K562 (cell line): ENCODE measurements around the gene CHD3. TPM values are rescaled to one million over a fixed set of nuclear protein-coding genes. Genes with fewer than 3 reads are reported as not detected.

ENCODE experiments used
- ATAC-seq: fragments of 200-7000 bp; cut with Tn5 transposase; 3 replicates; pipeline ENCODE4 v1.9.1; 2020; ENCODE audit warnings: moderate library complexity
- BruUV-seq: library from RNA; stranded (reverse); fragments of 400-500 nt; replicated peaks from 2 replicates; lab custom pipeline; 2021; lab: Mats Ljungman, UMichigan
- CTCF ChIA-PET: fragments of 300-600 bp; formaldehyde crosslinking; extraction: SDS; loops from one replicate; lab custom pipeline; 2021; ENCODE audit warnings: low intra/inter-chr PET ratio; lab: Yijun Ruan, JAX
- POLR2A ChIA-PET: fragments of 300-600, 350-650 bp; sonication (Branson Sonifier 250); formaldehyde crosslinking; extraction: SDS; loops from one replicate; lab custom pipeline; 2021; ENCODE audit warnings: antibody characterized with exemption, inconsistent platforms; lab: Yijun Ruan, JAX
- DNase-seq, 4 experiments: peaks; one replicate each; pipeline versions ENCODE4 v3.0.0 to v3.0.0-alpha.2; 2011 to 2018; ENCODE audit warnings: low spot score in 3 of 4, mixed read lengths in 3 of 4; ENCODE audit errors: extremely low read depth in 1 of 4
- FAIRE-seq: peaks from 2 replicates; lab custom pipeline; 2011; peaks lifted over from hg19 to GRCh38; lab: Jason Lieb, UNC
- H2AFZ ChIP-seq: 2 replicates; pipeline ENCODE4 v1.6.0; 2011; ENCODE audit warnings: low read depth, low read length, control low read depth, inconsistent platforms
- H3K27ac ChIP-seq: fragments of 200-600 bp; 3 replicates; pipeline ENCODE4 v1.8.0; 2011; ENCODE audit warnings: low read depth, mild to moderate bottlenecking, control low read depth, inconsistent platforms, low read length, moderate library complexity, mixed read lengths; ENCODE audit errors: extremely low read depth
- H3K27me3 ChIP-seq, 2 experiments: fragments of 300-600 bp in 1 of 2; 2 replicates in 1 of 2; 3 replicates in 1 of 2; pipeline versions ENCODE4 v1.6.0 to v1.8.0; 2011; ENCODE audit warnings: inconsistent platforms in 2 of 2, low read length in 2 of 2, mild to moderate bottlenecking in 1 of 2, mixed read lengths in 1 of 2, moderate library complexity in 1 of 2; ENCODE audit not compliant: control insufficient read depth in 2 of 2, insufficient read depth in 2 of 2
- H3K36me3 ChIP-seq: fragments of 300-600 bp; 3 replicates; pipeline ENCODE4 v1.8.0; 2011; ENCODE audit warnings: mild to moderate bottlenecking, low read length, inconsistent platforms; ENCODE audit not compliant: control insufficient read depth, insufficient read depth
- H3K4me1 ChIP-seq, 2 experiments: fragments of 200-600 bp in 1 of 2; replicated peaks in 1 of 2; 2 replicates in 1 of 2; 3 replicates in 1 of 2; pipeline versions ENCODE4 v1.5.1 to v1.8.0; 2011; ENCODE audit warnings: inconsistent platforms in 2 of 2, low read length in 2 of 2, mild to moderate bottlenecking in 1 of 2, mixed read lengths in 1 of 2, moderate library complexity in 1 of 2; ENCODE audit not compliant: control insufficient read depth in 2 of 2, insufficient read depth in 2 of 2
- H3K4me2 ChIP-seq: 2 replicates; pipeline ENCODE4 v1.6.1; 2011; ENCODE audit warnings: low read length, control low read depth, inconsistent platforms, mixed read lengths; ENCODE audit not compliant: insufficient read depth
- H3K4me3 ChIP-seq: fragments of 200-600 bp; sonication (generic), shearing (Covaris generic); 2 replicates; pipeline ENCODE4 v1.5.1; 2016; ENCODE audit warnings: control low read depth, inconsistent platforms
- H3K79me2 ChIP-seq: fragments of 200-600 bp; 3 replicates; pipeline ENCODE4 v1.8.0; 2011; ENCODE audit warnings: low read length, inconsistent platforms; ENCODE audit not compliant: control insufficient read depth, insufficient read depth
- H3K9ac ChIP-seq, 2 experiments: 2 replicates each; pipeline versions ENCODE4 v1.6.0 to v1.6.1; 2011; ENCODE audit warnings: low read depth in 2 of 2, low read length in 2 of 2, control low read depth in 1 of 2, inconsistent platforms in 1 of 2, mild to moderate bottlenecking in 1 of 2, mixed read lengths in 1 of 2; ENCODE audit not compliant: insufficient read depth in 1 of 2
- H3K9me1 ChIP-seq: one replicate; pipeline ENCODE4 v1.6.0; 2011; ENCODE audit warnings: inconsistent platforms, mild to moderate bottlenecking, low read length, moderate library complexity; ENCODE audit not compliant: control insufficient read depth, insufficient read depth
- H3K9me3 ChIP-seq: replicated peaks from 2 replicates; pipeline ENCODE4 v1.5.1; 2011; ENCODE audit warnings: low read depth, low read length, inconsistent platforms; ENCODE audit not compliant: control insufficient read depth, insufficient read depth
- H4K20me1 ChIP-seq: replicated peaks from 2 replicates; pipeline ENCODE4 v1.6.1; 2011; ENCODE audit warnings: low read length, inconsistent platforms, mixed read lengths; ENCODE audit not compliant: control insufficient read depth, insufficient read depth
- ETV5 ChIP-seq: sonication (generic); formaldehyde crosslinking; IDR thresholded peaks from 2 replicates; pipeline ENCODE4 v1.4.0; 2020; ENCODE audit warnings: low read depth, mild to moderate bottlenecking, missing genetic modification reagents
- HDAC6 ChIP-seq: IDR thresholded peaks from 2 replicates; pipeline ENCODE4 v1.6.1; 2012; ENCODE audit warnings: low read depth, mild to moderate bottlenecking, control low read depth, inconsistent platforms, low read length, moderate library complexity
- JUNB ChIP-seq: fragments of 450-650 bp; formaldehyde crosslinking; conservative IDR thresholded peaks from 2 replicates; pipeline ENCODE4 v1.4.0; 2020; ENCODE audit warnings: mild to moderate bottlenecking
- KDM1A ChIP-seq, 2 experiments: fragments of 450-650 bp; IDR thresholded peaks; 2 replicates each; pipeline ENCODE4 v1.6.1; 2016; ENCODE audit warnings: mild to moderate bottlenecking in 2 of 2
- MAZ ChIP-seq, 2 experiments: fragments of 450-650 bp in 1 of 2; sonication (generic) in 1 of 2; formaldehyde crosslinking; IDR thresholded peaks in 1 of 2; conservative IDR thresholded peaks in 1 of 2; 2 replicates each; pipeline versions ENCODE4 v1.4.0 to v1.5.0; 2020; ENCODE audit warnings: mild to moderate bottlenecking in 1 of 2, missing genetic modification reagents in 1 of 2
- NFYB ChIP-seq: IDR thresholded peaks from 2 replicates; pipeline ENCODE4 v1.6.1; 2011; ENCODE audit warnings: mild to moderate bottlenecking, moderate library complexity; ENCODE audit not compliant: insufficient read length; ENCODE audit errors: extremely low read depth
- PCBP1 ChIP-seq: fragments of 200-400 bp; formaldehyde crosslinking; IDR thresholded peaks from 2 replicates; pipeline ENCODE4 v1.6.1; 2018; ENCODE audit warnings: mild to moderate bottlenecking, low read depth, low read length; ENCODE audit not compliant: poor library complexity, severe bottlenecking
- POLR2G ChIP-seq: fragments of 200-400 bp; formaldehyde crosslinking; IDR thresholded peaks from 2 replicates; pipeline ENCODE4 v1.6.1; 2017; ENCODE audit warnings: low read depth, mild to moderate bottlenecking, antibody characterized with exemption, low read length, moderate library complexity
- RBBP5 ChIP-seq: fragments of 200-600 bp; sonication (generic); IDR thresholded peaks from 2 replicates; pipeline ENCODE4 v1.6.1; 2012; ENCODE audit warnings: borderline replicate concordance, mild to moderate bottlenecking, low read length, control low read depth, inconsistent platforms; ENCODE audit not compliant: insufficient read depth, poor library complexity, severe bottlenecking
- RBFOX2 ChIP-seq: fragments of 200-400 bp; formaldehyde crosslinking; IDR thresholded peaks from 2 replicates; pipeline ENCODE4 v1.6.1; 2017; ENCODE audit warnings: low read depth, mild to moderate bottlenecking, low read length, moderate library complexity
- RBM25 ChIP-seq: fragments of 200-400 bp; formaldehyde crosslinking; IDR thresholded peaks from 2 replicates; pipeline ENCODE4 v1.6.1; 2018; ENCODE audit warnings: low read length, low read depth, moderate library complexity; ENCODE audit not compliant: severe bottlenecking
- SIN3A ChIP-seq, 2 experiments: fragments of 150-350 bp in 1 of 2; IDR thresholded peaks; 2 replicates each; pipeline ENCODE4 v1.6.1; 2011 to 2016; ENCODE audit warnings: borderline replicate concordance in 2 of 2, low read depth in 2 of 2, low read length in 2 of 2, mild to moderate bottlenecking in 2 of 2, moderate library complexity in 2 of 2; ENCODE audit not compliant: control insufficient read depth in 1 of 2
- SP1 ChIP-seq: sonication (generic); formaldehyde crosslinking; IDR thresholded peaks from 2 replicates; pipeline ENCODE4 v1.8.1; 2022; ENCODE audit warnings: mild to moderate bottlenecking, missing genetic modification reagents
- SUPT5H ChIP-seq: fragments of 450-650 bp; IDR thresholded peaks from 2 replicates; pipeline ENCODE4 v1.6.1; 2016
- TEAD1 ChIP-seq, 2 experiments: fragments of 450-650 bp in 1 of 2; sonication (generic) in 1 of 2; formaldehyde crosslinking; IDR thresholded peaks; 2 replicates each; pipeline versions ENCODE4 v1.4.0 to v1.8.0; 2020 to 2022; ENCODE audit warnings: mild to moderate bottlenecking in 2 of 2, missing genetic modification reagents in 1 of 2
- ZBTB7A ChIP-seq: IDR thresholded peaks from 2 replicates; pipeline ENCODE4 v1.6.1; 2011; ENCODE audit warnings: low read depth, mild to moderate bottlenecking, low read length, moderate library complexity, borderline replicate concordance; ENCODE audit not compliant: control insufficient read depth
- WGBS: fragments of 100-300 bp; shearing (Covaris generic); methylation state at CpG from one replicate; pipeline ENCODE4 v1.1.6; 2016; ENCODE audit warnings: low coverage, mixed read lengths; ENCODE audit not compliant: insufficient coverage; ENCODE audit errors: missing lambda C conversion rate; 5-methylcytosine and 5-hydroxymethylcytosine counted together
- in situ Hi-C: fragments of 300-500 bp; cut with MboI; formaldehyde crosslinking; loops from 4 replicates; pipeline ENCODE4 v1.15.0; 2018; ENCODE audit warnings: inconsistent platforms, mixed read lengths
- intact Hi-C: fragments of 100-400 bp; cut with micrococcal nuclease; formaldehyde crosslinking; loops from 2 replicates; pipeline ENCODE4 v1.14.2; 2022
- polyA plus RNA-seq, 8 experiments: library from polyadenylated mRNA; depleted of rRNA in 4 of 8; stranded (reverse) in 5 of 8; unstranded in 3 of 8; fragments of >200 nt; fragmentation: Nextera tagmentation in 2 of 8; fragmentation: Illumina TruSeq in 1 of 8; extraction: Ambion mirVana in 2 of 8; extraction: Trizol in 1 of 8; gene quantifications; 2 replicates each; pipeline versions ENCODE4 v1.2.1 to v1.2.3, GENCODE V29; 2011 to 2014; ENCODE audit warnings: inconsistent platforms in 1 of 8, missing spikeins in 1 of 8
- total RNA-seq, 7 experiments: library from RNA; depleted of rRNA in 6 of 7; stranded (reverse); fragments of >200 nt in 6 of 7; fragmentation: Illumina TruSeq in 2 of 7; extraction: Trizol in 2 of 7; gene quantifications; 2 replicates each; pipeline versions ENCODE4 v1.2.1 to v1.2.3, GENCODE V29; 2011 to 2021; ENCODE audit warnings: low replicate concordance in 1 of 7
- TF ChIP-seq, protein P1 (sequence below): conservative IDR thresholded peaks from 2 replicates; pipeline ENCODE4 v1.6.1; 2011; ENCODE audit warnings: low read depth, mild to moderate bottlenecking, low read length; ENCODE audit not compliant: control insufficient read depth
- TF ChIP-seq, protein P2 (sequence below): sonication (generic); formaldehyde crosslinking; IDR thresholded peaks from 2 replicates; pipeline ENCODE4 v1.9.0; 2022; ENCODE audit warnings: mild to moderate bottlenecking, missing genetic modification reagents

Gene CHD3
- total and polyA plus RNA-seq, 9 of the 15 experiments (the other 6 are each of a cell fraction or from before 2014, with no cell fraction given): 0.39 to 38.2 (median 21.2) TPM

DNA sequence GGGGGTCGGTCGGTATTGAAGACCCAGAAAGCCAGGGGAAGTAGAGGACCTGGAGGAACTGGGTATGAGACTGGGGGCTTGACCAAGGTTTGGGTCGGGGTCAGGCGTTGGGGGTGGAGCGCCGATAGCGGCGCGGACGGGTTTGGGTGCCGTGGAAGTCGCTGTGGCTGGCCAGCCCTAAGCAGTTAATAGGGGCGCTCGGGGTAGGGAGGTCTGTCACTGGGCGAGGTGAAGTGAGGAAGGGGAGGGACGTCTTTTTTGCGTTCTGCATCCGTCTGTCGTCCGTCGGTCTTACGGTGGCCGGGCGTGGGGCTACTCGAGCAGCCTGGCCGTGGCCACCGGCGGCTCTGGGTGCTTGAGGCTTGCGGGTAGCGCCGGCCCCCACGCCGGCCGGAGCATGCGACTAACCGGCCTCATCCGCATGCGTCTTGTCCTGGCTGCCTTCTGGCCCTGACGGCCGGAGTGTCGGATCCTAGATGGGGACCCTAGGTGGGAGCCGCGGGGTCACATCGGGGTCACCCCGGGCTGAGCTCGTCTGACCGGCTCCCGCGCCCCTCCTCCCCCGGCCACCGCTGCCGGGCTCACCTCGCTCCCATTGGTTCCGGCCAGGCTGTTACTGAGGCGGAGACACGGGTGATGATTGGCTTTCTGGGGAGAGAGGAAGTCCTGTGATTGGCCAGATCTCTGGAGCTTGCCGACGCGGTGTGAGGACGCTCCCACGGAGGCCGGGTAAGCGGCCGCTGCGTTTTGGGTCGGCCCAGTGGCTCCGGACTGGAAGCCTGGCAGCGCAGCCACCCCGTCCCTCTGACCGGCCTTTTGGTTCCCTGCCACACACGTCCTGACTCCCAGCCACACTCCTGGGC lies 44.1 kb upstream of the CHD3 start:
- peak overlapping the region; percentile 92 for H3K4me2 ChIP-seq
- peaks cover 18 to 45% of the 10 kb centered on the region in 2 experiments; a peak in 4 of 5 replicates for H3K4me1 ChIP-seq
- peaks cover 4% of the 10 kb centered on the region for H4K20me1 ChIP-seq
- H2AFZ ChIP-seq: peak overlapping the region; percentile 63
- no TSS peak for BruUV-seq
- in situ Hi-C loops: no loop called here
- ChIA-PET CTCF (no interaction called here), POLR2A (interaction anchor here (0.6 to 1.3 kb wide), 5 partner anchors 8 to 101 kb away, joined by 3 to 14 read pairs (median 4); partner anchors contain the start of genes CYB5D1 and NAA38)
- no peaks in the 10 kb centered on the region for H3K27me3 ChIP-seq
- peak overlapping the region; percentile 76 for H3K4me3 ChIP-seq
- peaks cover 44% of the 10 kb centered on the region; the same call in 2 of the 3 replicates for H3K36me3 ChIP-seq
- peak overlapping the region; percentile 99 for H3K27ac ChIP-seq
- H3K9ac ChIP-seq: peak overlapping the region; percentile 97
- ATAC-seq: peak; percentile 81
- peaks cover 3% of the 10 kb centered on the region for H3K9me1 ChIP-seq
- whole genome bisulfite sequencing: under 1% methylated on average over 43 of the region's 71 CpGs
- peak; percentile 97 for FAIRE-seq
- intact Hi-C loops: no loop called here
- H3K9me3 ChIP-seq: no peaks in the 10 kb centered on the region
- peak; percentile 75 to 92 (median 84) for DNase-seq
- H3K79me2 ChIP-seq: peaks cover 50% of the 10 kb centered on the region
- TF ChIP-seq KDM1A (IDR thresholded peaks at IDR 0.05): no peak
- TF ChIP-seq MAZ (CRISPR knock-in tag; conservative IDR thresholded peaks at IDR 0.05 in 1 of 2, IDR thresholded peaks at IDR 0.05 in 1 of 2): peak in 1 of 2 experiments; percentile 20; a peak in 2 of 4 replicates
- TF ChIP-seq, protein P1, sequence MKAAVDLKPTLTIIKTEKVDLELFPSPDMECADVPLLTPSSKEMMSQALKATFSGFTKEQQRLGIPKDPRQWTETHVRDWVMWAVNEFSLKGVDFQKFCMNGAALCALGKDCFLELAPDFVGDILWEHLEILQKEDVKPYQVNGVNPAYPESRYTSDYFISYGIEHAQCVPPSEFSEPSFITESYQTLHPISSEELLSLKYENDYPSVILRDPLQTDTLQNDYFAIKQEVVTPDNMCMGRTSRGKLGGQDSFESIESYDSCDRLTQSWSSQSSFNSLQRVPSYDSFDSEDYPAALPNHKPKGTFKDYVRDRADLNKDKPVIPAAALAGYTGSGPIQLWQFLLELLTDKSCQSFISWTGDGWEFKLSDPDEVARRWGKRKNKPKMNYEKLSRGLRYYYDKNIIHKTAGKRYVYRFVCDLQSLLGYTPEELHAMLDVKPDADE: peak; percentile 56; the same call in 1 of the 2 replicates
- peak; percentile 81 for TF ChIP-seq POLR2G
- 0 out of 4 replicates have a peak, but pooled peaks of 1 of the 2 experiments have one; percentile 14 for TF ChIP-seq SIN3A (IDR thresholded peaks at IDR 0.05; ENCODE audit: borderline replicate concordance in 2 of 2, control insufficient read depth in 1 of 2, low read depth in 2 of 2, low read length in 2 of 2)
- TF ChIP-seq RBBP5: no peak
- TF ChIP-seq ZBTB7A: peak; percentile 97
- peak; percentile 82 for TF ChIP-seq RBFOX2
- no peak; a peak in 1 of 4 replicates for TF ChIP-seq TEAD1 (CRISPR knock-in tag; IDR thresholded peaks at IDR 0.05)
- TF ChIP-seq JUNB: no peak
- no peak for TF ChIP-seq HDAC6
- peak; percentile 75 for TF ChIP-seq RBM25
- TF ChIP-seq NFYB: peak; percentile 80
- peak; percentile 52; the same call in 1 of the 2 replicates for TF ChIP-seq SP1 (CRISPR knock-in tag)
- TF ChIP-seq, protein P2, sequence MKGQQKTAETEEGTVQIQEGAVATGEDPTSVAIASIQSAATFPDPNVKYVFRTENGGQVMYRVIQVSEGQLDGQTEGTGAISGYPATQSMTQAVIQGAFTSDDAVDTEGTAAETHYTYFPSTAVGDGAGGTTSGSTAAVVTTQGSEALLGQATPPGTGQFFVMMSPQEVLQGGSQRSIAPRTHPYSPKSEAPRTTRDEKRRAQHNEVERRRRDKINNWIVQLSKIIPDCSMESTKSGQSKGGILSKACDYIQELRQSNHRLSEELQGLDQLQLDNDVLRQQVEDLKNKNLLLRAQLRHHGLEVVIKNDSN (CRISPR knock-in tag): no peak
- TF ChIP-seq SUPT5H: peak; percentile 11; the same call in 1 of the 2 replicates
- no peak for TF ChIP-seq ETV5 (CRISPR knock-in tag)
- no peak for TF ChIP-seq PCBP1
